Measurements from ENCODE around the gene FBXO2.
"Not testable (repeated sequence)": the region's sequence is repeated elsewhere in the genome, so short reads cannot be mapped to it uniquely, and the experiment has no call there.

The FBXO2 gene

DNA sequence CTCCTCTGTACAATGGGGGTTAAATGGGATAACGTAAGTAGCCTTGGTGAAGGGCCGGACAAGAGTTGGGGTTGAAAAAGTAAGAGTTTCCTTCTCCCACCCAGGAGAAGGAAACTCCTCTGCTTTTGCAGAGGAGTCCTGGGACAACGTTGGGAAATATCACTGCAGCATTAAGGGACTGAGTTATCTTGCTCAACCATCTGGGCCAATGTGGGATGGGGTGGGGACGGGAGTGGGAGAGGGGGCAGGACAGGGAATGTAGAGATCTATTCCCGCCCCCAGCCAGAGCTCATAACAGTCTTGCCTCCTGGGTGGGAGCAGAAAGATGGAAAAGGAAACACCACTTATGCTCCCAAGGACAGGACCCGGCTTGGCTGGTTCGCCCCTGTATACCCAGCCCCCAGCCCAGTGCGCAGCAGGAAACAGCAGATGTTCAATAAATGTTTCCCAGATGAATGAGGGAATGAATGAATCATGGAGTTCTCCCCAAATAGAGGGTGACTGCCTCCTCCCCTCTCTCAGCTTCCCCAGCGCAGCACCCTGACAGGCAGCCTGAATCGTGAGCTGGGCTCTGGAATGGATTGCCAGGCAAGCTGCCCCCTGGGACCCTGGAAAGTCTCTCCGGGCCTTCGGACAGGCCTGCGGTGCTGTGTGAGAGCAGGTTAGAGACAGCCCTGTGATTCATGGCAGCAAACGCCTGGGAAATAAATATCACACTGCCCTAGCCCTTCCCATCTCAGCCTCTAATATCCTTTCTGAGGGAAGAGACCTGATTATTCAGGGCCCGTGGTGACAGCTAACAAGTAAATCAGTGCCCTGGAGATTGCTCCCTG lies 24.8 kb downstream of the FBXO2 start:
- DNase-seq (ENCODE audit: low spot score) = no peak

DNA sequence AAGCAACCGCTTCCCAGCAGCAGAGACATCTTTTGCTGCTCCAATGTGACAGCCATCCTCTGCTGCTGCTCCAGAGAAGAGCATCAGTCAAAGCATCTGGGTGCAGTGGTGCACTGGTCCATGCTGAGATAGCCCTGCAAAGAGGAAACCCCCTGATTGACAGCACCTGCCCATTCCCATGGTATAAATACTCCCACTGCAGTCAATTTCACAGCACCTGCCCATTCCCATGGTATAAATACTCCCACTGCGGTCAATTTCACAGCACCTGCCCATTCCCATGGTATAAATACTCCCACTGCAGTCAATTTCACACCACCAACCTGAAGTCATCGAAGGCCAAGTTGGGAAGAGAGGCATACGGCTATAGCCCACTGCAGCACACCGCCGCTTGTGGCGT lies 25.5 kb downstream of the FBXO2 start:
- DNase-seq (ENCODE audit: low spot score) = no peak

DNA sequence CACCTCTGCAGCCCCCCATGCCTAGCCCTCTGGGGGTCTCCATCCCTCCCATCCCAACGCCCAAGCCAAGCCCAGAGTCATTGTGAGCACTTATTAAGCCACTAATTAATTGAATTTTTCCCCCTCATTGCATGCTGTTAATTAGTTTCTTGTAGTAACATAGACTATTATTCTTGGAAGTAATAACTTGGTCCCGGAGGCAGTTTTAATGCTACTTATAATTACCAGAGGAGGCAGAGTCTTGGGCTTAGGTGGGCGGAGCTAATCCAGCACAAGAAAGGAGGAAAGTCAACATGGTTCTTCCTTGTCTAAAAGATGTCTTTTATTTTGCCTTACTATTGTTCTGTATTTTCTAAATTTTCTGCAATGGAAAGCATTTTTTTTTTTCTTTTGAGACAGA lies 27.7 kb downstream of the FBXO2 start:
- DNase-seq (ENCODE audit: low spot score) = no peak

DNA sequence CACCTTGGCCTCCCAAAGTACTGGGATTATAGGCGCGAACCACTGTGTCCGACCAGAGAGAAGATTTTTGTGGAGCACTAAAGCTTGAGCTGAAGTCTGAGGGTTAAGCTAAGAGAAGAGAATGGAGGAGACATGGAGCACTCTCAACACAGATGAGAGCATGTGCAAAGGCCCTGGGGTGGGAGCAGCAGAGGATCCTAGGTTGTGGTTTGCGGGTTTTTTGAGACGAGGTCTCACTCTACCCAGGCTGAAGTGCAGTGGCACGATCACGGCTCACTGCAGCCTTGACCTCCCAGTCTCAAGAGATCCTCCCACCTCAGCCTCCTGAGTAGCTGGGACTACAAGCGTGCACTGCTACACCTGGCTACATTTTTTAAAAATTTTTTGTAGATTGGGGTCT lies 30.5 kb downstream of the FBXO2 start:
- DNase-seq (ENCODE audit: low spot score) = no peak

DNA sequence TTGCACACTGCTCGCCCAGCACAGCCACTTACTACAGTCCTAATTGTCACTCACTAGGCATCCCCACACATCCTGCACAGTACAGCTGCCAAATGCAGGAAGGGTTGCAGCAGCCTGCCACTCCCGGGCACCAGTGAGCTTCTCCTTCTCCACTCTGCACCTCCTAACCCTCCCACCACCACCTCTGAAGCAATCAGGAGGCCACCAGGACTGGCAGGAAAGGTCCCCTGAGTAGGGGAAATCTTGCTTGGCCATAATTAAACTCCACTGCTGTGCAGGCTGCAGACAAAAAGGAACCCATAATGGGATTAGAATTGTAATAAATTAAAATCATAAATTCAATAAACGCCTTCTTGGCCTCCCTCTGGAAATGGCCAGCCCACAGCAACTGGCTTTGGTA lies 31.8 kb downstream of the FBXO2 start:
- no peak for DNase-seq (ENCODE audit: low spot score)

DNA sequence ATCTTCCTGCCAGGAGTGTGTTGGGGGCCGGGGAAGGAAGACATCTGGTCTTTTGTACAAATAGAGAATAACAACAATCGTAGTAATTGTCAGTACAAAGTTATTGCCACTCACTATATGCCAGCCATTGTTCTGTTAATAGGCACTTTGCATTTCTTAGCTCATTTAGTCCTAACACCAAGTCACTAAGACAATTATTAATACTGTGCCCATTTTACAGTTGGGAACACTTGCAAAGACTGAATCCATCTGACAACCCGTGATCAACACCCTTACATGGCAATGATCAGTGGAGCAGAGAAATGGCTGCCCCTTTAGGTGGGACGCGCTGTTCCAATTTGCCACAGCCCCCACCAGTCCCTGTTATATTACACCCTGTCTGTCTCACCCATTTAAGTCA lies 33.3 kb downstream of the FBXO2 start:
- no peak for DNase-seq (ENCODE audit: low spot score)

DNA sequence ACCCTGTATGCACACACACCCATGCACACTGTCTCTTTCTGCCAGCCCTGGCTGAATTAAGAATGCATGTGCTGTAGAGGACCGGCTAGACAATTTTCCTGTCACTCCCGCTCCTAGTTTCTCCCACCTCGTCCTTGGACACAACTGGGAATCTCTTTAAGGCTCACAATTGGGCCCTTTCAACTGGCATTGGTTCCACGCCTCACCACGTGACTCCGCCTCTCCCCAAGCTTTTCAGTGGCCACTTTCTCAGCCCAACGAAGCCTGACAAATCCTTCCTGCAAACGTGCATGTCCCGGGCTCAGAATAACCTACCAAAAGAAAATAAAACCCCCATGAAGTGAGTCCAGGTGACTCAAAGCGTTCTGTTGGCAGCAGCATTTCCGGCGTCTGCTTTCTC lies 33.8 kb downstream of the FBXO2 start:
- no peak for DNase-seq (ENCODE audit: low spot score)

DNA sequence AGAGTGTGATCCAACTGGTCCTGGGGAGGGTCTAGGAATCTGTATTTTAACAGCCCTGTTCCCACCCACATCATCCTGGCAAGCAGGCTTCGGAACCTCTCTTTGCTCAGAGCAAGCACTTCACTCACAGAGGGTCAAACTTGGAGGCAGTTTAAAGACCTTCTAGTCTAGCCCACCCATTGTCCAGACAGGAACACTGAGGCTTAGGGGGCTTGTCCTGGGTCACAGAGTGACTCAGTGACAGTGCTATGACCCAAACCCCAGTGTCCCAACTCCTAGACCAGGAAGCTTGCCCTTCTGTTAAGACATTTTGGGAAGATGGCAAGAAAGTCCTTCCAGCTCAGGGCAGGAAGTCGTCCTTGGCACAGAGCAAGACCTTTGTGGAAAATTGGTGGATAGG lies 36.5 kb downstream of the FBXO2 start:
- DNase-seq (ENCODE audit: low spot score) = no peak

DNA sequence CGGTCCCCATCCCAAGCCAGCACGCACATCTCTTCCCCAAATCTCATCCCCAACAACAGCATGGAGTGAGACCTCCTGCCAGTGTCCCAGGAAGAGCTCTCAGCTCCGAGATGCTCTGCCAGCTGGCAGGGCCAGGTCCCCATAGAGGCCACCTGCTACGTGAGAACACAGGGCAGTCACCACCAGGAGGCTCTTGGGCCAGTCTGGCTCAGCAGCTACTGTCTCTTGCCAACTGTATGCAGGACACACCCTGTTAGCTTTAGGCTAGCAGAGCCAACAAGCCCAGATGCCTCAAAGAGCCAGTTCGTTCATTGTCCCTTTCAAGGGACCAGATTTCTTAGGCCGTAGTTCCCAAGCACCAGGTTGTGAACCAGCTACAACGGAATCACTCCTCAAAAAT lies 36.9 kb downstream of the FBXO2 start:
- no peak for DNase-seq (ENCODE audit: low spot score)

DNA sequence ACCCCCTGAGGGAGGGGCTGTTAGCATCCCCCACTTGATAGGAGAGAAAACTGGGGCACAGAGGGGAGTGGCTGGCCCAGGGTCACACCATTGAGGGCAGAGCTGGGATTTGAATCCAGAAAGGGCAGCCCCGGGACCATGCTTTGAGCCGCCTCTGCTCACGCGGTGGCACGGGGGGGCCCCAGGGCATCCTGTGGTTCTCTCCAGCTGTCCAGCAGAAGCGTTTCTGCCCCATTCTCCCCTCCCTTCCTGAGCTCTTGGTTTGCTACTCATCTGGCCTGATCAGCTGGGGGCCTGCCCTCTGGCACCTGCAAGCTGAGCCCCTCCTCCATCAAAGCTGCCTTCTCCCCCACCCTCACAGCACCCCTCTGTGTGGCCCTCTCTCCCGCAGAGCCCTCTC lies 37.5 kb downstream of the FBXO2 start:
- no peak for DNase-seq (ENCODE audit: low spot score)

DNA sequence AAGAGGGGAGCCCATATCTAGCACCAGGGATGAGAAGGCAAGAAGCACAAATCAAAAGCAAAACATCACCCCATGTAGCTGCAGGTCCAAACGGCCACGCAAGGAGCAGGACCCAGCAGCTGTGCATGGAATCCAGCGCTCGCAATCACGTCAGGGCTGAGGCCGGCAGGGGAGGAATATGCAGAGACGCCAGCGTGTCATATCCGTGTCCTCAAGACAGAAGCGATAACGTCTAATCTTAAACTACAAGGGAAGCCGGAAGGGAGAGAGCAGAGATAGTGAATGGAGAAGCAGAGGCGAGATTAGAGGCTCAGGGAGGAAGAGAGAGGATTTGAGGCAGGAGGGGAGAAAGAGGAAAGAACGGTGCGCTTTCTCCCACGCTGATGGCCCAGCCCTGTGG lies 39.1 kb downstream of the FBXO2 start:
- DNase-seq (ENCODE audit: low spot score) = no peak

DNA sequence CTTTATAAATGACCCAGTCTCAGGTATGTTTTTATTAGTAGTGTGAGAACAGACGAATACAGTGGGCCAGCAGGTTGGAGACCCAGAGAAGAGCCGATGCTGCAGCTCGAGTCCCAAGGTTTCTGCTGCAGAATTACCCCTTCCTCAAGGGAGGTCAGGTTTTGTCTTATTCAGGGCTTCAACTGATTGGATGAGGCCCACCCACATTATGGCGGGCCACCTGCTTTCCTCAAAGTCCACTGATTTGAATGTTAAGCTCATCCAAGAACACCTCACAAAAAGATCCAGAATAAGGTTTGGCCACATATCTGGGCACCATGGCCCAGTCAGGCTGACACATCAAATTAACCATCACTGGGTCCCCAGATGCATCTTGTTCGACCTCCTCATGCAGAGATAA lies 40.9 kb downstream of the FBXO2 start:
- no peak for DNase-seq (ENCODE audit: low spot score)

DNA sequence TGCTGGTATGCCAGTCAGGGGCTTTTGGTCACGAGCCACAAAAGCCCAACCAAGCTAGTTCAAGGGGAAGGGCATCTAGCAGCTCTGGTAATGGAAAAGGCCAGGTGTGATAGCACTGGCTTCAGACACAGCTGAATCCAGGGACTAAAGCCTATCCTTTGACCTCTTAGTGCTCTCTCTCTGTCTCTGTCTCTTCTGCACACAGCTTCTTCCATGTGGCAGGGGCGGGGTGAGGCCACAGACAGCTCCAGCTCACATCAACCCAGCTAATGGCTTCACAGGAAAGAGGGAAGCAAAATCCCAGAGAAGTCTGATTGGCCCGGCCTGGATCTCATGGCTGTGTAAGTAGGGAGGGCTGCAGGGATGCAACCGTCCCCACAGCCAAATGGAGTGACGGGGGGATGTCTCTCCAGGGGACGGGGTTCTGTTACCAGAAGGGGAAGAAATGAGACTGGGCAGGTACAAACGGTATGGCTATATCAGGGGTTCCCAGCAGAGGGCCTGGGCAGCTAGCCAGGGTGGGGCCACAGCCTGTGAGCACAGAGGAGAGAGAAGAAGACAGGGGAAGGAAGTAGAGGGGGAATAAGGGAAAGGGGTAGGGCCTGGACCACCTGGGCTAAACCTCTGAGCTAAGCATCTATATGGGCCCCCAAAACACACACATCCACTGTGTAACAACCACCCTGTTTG lies 42.4 kb downstream of the FBXO2 start:
- DNase-seq (ENCODE audit: low spot score) = no peak

DNA sequence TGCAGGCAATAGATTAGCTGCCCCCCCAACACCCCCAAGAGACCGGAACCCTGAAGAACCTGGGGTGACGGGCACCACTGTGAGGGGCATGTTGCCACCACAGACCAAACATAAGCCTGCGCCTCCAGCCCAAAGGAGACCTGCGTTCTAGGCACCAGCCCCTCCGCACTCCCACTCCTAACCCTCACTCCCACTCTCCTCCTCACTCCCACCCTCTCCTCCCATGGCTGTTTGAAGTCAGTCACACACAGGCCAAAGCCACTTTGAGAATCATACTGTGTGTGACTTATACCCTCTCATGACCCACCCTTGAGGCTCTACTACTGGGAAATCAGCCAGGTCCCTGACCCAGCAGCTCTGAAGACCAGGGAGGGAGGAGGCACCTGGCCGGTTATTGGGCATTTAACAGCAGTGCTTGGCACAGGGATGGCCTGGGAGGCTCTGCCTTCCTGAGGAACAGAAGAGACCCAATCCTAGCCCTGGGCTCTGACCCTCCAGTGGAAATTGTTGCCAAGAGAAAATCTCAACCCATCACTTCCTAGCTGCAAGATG lies 43.5 kb downstream of the FBXO2 start:
- DNase-seq (ENCODE audit: low spot score) = no peak

DNA sequence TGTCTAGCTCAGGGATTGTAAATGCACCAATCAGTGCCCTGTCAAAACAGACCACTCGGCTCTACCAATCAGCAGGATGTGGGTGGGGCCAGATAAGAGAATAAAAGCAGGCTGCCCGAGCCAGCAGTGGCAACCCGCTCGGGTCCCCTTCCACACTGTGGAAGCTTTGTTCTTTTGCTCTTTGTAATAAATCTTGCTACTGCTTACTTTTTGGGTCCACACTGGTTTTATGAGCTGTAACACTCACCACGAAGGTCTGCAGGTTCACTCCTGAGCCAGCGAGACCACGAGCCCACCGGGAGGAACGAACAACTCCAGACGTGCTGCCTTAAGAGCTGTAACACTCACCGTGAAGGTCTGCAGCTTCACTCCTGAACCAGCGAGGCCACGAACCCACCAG lies 44.9 kb downstream of the FBXO2 start:
- DNase-seq (ENCODE audit: low spot score) = not testable (repeated sequence)

DNA sequence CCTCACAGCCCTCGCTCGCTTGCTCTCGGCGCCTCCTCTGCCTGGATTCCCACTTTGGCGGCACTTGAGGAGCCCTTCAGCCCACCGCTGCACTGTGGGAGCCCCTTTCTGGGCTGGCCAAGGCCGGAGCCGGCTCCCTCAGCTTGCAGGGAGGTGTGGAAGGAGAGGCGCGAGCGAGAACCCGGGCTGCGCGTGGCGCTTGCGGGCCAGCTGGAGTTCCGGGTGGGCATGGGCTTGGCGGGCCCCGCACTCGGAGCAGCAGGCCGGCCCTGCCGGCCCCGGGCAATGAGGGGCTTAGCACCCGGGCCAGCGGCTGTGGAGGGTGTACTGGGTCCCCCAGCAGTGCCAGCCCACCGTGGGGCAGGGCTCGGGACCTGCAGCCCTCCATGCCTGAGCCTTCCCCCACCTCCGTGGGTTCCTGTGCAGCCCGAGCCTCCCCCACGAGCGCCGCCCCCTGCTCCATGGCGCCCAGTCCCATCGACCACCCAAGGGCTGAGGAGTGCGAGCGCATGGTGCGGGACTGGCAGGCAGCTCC lies 45.6 kb downstream of the FBXO2 start:
- DNase-seq (ENCODE audit: low spot score) = not testable (repeated sequence)

DNA sequence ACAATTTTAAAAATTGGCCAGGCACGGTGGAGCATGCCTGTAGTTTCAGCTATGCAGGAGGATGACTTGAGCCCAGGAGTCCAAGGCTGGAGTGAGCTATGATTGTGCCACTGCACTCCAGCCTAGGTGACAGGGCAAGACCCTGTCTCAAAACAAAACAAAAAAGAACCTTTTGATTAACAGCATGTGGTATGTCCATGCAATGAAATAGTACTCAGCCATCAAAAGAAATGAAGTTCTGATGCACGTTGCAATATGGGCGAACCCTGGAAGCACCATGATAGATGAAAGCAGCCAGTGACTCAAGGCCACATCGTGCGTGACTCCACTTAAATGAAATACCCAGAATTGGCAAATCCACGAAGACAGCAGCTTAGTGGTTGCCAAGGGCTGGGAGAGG lies 47.5 kb downstream of the FBXO2 start:
- no peak for DNase-seq (ENCODE audit: low spot score)

DNA sequence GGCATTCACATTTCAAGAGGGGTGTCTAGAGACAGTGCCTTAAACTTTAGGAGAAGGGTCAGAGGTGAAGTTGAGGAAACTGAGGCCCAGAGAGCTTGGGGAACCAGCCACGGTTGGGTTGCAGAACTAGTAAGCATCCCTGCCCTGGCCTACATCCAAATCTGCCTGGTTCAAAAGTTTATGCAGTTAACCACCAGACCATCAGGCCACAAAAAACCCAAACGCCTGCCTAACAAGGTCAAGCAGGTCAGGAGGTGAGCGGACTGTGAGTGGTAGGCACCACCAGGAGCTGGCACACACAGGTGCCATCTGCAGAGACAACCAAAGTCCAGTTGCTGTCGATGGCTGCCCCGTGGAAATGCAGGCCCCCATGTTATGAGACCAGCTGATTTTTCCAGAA lies 51.2 kb downstream of the FBXO2 start:
- no peak for DNase-seq (ENCODE audit: low spot score)

DNA sequence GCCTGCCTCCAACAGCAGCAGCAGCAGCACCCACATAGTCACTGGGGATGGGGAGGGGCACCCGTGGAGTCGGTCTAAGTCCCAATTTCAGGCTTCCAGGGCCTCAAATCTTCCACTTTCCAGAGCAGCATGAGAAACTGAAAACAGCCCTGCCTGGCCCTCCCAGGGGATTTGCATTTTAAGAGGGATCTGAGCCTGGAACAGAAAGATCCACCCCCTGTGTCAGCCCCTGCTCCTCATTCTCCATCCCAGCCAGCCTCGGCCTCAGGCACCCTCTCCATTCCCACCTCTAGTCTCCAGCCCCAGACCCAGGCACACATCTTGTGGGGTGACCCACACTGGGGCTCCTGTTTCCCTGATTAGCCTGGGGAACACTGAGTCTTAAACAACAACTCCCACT lies 51.8 kb downstream of the FBXO2 start:
- no peak for DNase-seq (ENCODE audit: low spot score)

DNA sequence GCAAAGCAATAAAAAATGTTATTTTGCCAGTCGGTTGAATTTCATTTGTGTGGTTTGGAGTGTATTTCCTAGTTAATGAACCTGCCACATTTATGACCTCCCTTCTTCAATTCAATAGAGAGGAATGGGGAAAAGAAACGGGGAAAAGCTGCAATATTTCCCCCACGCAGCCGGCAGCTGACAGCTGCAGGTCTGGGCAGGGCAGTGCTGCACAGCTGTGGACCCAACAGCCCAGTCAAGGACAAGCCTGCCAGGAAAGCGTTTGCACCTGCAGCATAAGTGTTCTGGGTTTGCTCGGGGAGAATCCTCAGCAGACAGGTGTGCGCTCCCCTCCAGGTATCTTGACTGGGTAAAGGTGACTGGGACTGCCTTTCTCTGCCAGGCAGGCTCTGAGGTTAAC lies 53.4 kb downstream of the FBXO2 start:
- no peak for DNase-seq (ENCODE audit: low spot score)

DNA sequence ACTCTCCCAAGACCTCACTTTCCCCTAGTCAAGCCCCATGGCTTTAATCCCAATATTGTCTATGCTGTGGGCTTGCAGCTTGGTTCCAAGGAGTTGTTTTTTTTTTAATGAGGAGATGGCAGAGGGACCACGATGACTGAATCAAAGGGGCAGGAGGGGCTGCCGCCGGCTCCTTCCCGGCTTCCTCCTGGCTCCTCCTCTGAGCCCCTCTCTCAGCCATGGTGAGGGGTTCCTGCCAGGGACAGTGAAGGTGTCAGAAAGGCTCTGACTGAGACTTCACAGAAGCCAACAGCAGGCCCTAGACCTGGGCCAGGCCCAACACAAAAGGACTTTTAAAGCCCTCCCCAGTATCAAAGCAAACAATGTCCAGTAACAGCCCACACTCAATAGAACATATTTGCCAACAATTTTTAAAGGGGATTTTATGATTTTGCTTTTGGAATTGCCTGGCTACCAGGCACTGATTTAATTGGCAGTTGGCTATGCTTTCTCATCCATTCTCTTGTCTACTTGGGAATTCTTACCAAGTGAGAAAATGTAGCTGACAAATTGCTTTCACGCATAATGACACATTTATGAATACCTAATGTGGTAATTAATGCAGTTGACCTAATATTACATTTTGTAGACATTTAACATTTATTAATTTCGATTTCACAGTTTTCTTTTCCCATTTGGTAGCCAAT lies 54.2 kb downstream of the FBXO2 start:
- no peak for DNase-seq (ENCODE audit: low spot score)

DNA sequence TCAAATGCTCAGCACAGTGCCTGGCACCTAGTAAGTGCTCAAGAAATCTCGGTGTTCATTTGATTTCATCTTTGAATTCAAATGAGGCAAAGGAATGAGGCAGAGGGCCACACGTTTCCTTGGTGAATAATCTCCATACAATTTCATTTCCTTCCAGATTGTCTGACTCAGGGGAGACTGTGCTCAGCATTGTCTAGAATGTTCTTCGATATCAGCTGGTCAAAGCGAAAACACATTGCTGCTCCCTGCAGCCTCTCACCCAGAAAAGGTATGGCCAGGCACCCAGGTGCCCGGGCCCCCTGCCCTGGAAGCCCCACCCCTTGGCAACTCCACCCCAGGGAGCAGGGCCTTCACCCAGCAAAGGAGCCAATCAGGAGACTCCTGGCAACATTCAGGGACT lies 55.8 kb downstream of the FBXO2 start:
- DNase-seq (ENCODE audit: low spot score) = no peak

All from D341Med (cell line).